Cardiac muscle cell (in vitro differentiated cells and primary cell): Measurements from ENCODE around the gene CSF1R. TPM values are rescaled to one million over a fixed set of nuclear protein-coding genes. Genes with fewer than 3 reads are reported as not detected.
A peak's percentile ranks its signal among the peaks of the same experiment; 100 is the strongest.

Experiments used
- DNase-seq, 2 donors: peaks; one replicate each; pipeline versions ENCODE4 v3.0.0 to v3.0.0-alpha.2; 2010 to 2017; ENCODE audit warnings: low read depth in 1 of 2, low spot score in 1 of 2
- H3K27ac ChIP-seq: fragments of 200-600 bp; sonication (generic); 2 replicates; pipeline ENCODE4 v1.5.1; 2016
- H3K27me3 ChIP-seq: fragments of 200-600 bp; sonication (generic); 2 replicates; pipeline ENCODE4 v1.6.0; 2016; ENCODE audit warnings: control low read depth
- H3K36me3 ChIP-seq: fragments of 200-600 bp; sonication (generic); 2 replicates; pipeline ENCODE4 v1.5.1; 2016; ENCODE audit warnings: control low read depth
- H3K4me1 ChIP-seq: fragments of 200-600 bp; sonication (generic); 2 replicates; pipeline ENCODE4 v1.8.1; 2017; ENCODE audit warnings: low read depth, mild to moderate bottlenecking, mixed run types
- H3K4me3 ChIP-seq: fragments of 200-600 bp; sonication (generic); 2 replicates; pipeline ENCODE4 v1.5.1; 2016; ENCODE audit warnings: mild to moderate bottlenecking
- H3K9me3 ChIP-seq: fragments of 200-600 bp; sonication (generic); 2 replicates; pipeline ENCODE4 v1.5.1; 2017; ENCODE audit warnings: low read depth, mild to moderate bottlenecking, control low read depth
- polyA plus RNA-seq: library from polyadenylated mRNA; unstranded; fragments of >200 nt; fragmentation: Nextera tagmentation; extraction: Ambion mirVana; gene quantifications from 2 replicates; pipeline ENCODE4 v1.2.1, GENCODE V29; 2016
- total RNA-seq: library from RNA; depleted of rRNA; stranded (reverse); fragments of >200 nt; gene quantifications from 2 replicates; pipeline ENCODE4 v1.2.3, GENCODE V29; 2016
- TF ChIP-seq, protein P1 (sequence below): IDR thresholded peaks from 2 replicates; pipeline ENCODE4 v1.5.1; 2012; ENCODE audit warnings: low read depth, mild to moderate bottlenecking, low read length

Gene CSF1R
- total and polyA plus RNA-seq, 2 experiments from 2014 or later: 0.48 TPM; not detected in 1

DNA sequence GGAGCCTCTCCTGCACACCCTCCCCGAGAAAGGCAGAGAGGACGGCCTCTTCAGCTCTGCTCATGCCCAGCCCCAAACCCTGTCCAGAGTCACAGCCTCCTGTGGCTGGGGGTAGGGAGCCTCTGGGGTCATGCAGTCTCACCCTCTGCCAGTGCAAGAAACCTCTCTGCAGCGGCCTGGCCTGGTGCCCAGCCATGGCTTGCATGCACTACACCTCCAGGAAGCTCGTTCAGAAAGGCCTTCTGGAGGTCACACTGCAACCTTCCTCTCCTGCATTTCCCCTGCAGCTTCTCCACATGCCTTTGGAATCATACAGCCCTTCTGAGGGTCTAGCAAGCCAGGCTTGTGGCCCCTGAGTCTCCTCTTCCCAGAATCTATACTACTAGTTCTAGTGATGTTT is 17.9 kb downstream of the CSF1R start:
- Histone ChIP-seq H3K9me3 (no peaks in the 10 kb centered on the region), H3K27me3 (no peaks in the 10 kb centered on the region), H3K4me1 (no peaks in the 10 kb centered on the region), H3K36me3 (no peaks in the 10 kb centered on the region), H3K4me3 (no peak overlapping the region), H3K27ac (no peak overlapping the region)
- DNase-seq: peak; percentile 32 to 33
- TF ChIP-seq, protein P1, sequence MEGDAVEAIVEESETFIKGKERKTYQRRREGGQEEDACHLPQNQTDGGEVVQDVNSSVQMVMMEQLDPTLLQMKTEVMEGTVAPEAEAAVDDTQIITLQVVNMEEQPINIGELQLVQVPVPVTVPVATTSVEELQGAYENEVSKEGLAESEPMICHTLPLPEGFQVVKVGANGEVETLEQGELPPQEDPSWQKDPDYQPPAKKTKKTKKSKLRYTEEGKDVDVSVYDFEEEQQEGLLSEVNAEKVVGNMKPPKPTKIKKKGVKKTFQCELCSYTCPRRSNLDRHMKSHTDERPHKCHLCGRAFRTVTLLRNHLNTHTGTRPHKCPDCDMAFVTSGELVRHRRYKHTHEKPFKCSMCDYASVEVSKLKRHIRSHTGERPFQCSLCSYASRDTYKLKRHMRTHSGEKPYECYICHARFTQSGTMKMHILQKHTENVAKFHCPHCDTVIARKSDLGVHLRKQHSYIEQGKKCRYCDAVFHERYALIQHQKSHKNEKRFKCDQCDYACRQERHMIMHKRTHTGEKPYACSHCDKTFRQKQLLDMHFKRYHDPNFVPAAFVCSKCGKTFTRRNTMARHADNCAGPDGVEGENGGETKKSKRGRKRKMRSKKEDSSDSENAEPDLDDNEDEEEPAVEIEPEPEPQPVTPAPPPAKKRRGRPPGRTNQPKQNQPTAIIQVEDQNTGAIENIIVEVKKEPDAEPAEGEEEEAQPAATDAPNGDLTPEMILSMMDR: no peak

GRCh38 chr5:150068071-150068470 is 18.3 kb downstream of the CSF1R start:
- Histone ChIP-seq H3K4me1 (no peaks in the 10 kb centered on the region), H3K27ac (no peak overlapping the region), H3K9me3 (no peaks in the 10 kb centered on the region), H3K27me3 (no peaks in the 10 kb centered on the region), H3K4me3 (no peak overlapping the region), H3K36me3 (no peaks in the 10 kb centered on the region)
- DNase-seq: no peak
- TF ChIP-seq, protein P1: no peak

GRCh38 chr5:150067405-150067960 is 18.9 kb downstream of the CSF1R start:
- no peak for DNase-seq
- H3K4me1 ChIP-seq: no peaks in the 10 kb centered on the region
- no peak overlapping the region for H3K4me3 ChIP-seq
- H3K27ac ChIP-seq: no peak overlapping the region
- H3K36me3 ChIP-seq: no peaks in the 10 kb centered on the region
- TF ChIP-seq, protein P1: no peak
- H3K9me3 ChIP-seq: no peaks in the 10 kb centered on the region
- H3K27me3 ChIP-seq: no peaks in the 10 kb centered on the region

- H3K4me3 ChIP-seq: no peak overlapping the region
- H3K4me1 ChIP-seq: no peaks in the 10 kb centered on the region
- peak in 1 of 2 donors; percentile 68 for DNase-seq
- no peaks in the 10 kb centered on the region for H3K27me3 ChIP-seq
- no peak overlapping the region for H3K27ac ChIP-seq
- no peaks in the 10 kb centered on the region for H3K9me3 ChIP-seq
- H3K36me3 ChIP-seq: no peaks in the 10 kb centered on the region
- TF ChIP-seq, protein P1: no peak
These were observed 19.4 kb downstream of the CSF1R start for GRCh38 chr5:150066901-150067396.

DNA sequence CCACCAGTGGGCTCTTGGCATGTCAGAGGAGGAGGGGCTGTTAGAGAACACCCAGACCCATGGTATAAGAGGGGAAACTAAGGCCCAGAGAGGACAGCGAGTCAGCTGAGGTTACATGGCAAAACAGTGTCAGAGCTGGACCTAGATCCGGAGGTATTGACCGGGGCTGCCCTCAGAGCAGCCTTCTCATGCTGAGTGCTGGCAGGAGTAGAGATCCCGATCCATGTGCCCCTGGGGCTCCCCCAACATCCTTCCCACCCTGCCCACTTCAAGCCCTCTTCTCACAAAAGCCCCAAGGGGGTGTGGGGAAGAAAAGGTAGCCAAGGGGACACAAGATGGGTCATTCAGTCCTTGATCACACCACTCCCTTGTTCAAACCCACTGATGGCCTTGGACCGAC is 19.9 kb downstream of the CSF1R start:
- Histone ChIP-seq H3K27me3 (no peaks in the 10 kb centered on the region), H3K9me3 (no peaks in the 10 kb centered on the region), H3K4me3 (no peak overlapping the region), H3K4me1 (no peaks in the 10 kb centered on the region), H3K27ac (no peak overlapping the region), H3K36me3 (no peaks in the 10 kb centered on the region)
- TF ChIP-seq, protein P1: no peak
- no peak for DNase-seq
